Esophagus squamous epithelium (tissue), 4 donors: ENCODE measurements around the gene CARD14.

Source experiments
- POLR2A ChIP-seq, 4 donors: fragments of 450-650 bp; IDR thresholded peaks; one replicate each; pipeline ENCODE4 v1.6.1; 2017; ENCODE audit warnings: antibody characterized with exemption in 4 of 4, mild to moderate bottlenecking in 4 of 4, moderate library complexity in 3 of 4
- TF ChIP-seq, protein P1 (sequence below), 6 experiments: fragments of 450-650 bp in 4 of 6; fragments of 200-600 bp in 2 of 6; sonication (generic) in 2 of 6; IDR thresholded peaks; one replicate each; pipeline ENCODE4 v1.5.1; 2016 to 2019; ENCODE audit warnings: antibody characterized with exemption in 6 of 6, mild to moderate bottlenecking in 4 of 6, moderate library complexity in 4 of 6

DNA sequence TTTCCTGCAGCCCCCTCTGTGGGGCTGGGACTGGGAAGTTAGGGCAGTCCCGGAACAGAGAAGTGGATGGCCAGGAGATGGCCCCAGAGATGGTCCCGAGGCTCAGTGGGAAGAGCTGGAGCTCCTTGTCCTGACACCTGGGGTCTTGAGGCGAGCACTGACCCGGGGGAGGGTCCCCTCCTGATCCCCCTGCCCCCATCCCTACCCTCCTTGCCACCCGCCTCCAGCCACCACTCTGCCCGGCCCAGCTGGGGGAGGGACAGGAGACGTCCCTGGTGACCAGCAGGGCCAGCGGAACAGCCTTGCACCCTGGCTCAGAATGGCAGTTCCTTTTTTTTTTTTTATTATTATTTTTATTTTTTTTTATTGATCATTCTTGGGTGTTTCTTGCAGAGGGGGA is 76.9 kb downstream of the CARD14 start:
- TF ChIP-seq, protein P1, sequence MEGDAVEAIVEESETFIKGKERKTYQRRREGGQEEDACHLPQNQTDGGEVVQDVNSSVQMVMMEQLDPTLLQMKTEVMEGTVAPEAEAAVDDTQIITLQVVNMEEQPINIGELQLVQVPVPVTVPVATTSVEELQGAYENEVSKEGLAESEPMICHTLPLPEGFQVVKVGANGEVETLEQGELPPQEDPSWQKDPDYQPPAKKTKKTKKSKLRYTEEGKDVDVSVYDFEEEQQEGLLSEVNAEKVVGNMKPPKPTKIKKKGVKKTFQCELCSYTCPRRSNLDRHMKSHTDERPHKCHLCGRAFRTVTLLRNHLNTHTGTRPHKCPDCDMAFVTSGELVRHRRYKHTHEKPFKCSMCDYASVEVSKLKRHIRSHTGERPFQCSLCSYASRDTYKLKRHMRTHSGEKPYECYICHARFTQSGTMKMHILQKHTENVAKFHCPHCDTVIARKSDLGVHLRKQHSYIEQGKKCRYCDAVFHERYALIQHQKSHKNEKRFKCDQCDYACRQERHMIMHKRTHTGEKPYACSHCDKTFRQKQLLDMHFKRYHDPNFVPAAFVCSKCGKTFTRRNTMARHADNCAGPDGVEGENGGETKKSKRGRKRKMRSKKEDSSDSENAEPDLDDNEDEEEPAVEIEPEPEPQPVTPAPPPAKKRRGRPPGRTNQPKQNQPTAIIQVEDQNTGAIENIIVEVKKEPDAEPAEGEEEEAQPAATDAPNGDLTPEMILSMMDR (IDR thresholded peaks at IDR 0.05), result no peak
- no peak for TF ChIP-seq POLR2A (IDR thresholded peaks at IDR 0.05)
